GM12878 (cell line): ENCODE results near the gene PPM1E. TPM values are rescaled to one million over a fixed set of nuclear protein-coding genes. Genes with fewer than 3 reads are reported as not detected.

Experiments
- BACH1 ChIP-seq: fragments of 450-650 bp; IDR thresholded peaks from 2 replicates; pipeline ENCODE4 v1.6.1; 2017; ENCODE audit warnings: mild to moderate bottlenecking, borderline replicate concordance
- BCL11A ChIP-seq: IDR thresholded peaks from 2 replicates; pipeline ENCODE4 v1.6.1; 2011; ENCODE audit warnings: low read depth, low read length
- BMI1 ChIP-seq: fragments of 450-650 bp; IDR thresholded peaks from 2 replicates; pipeline ENCODE4 v1.6.1; 2016; ENCODE audit warnings: mild to moderate bottlenecking, moderate library complexity, borderline replicate concordance
- CEBPB ChIP-seq, 2 experiments: fragments of 150-350 bp in 1 of 2; IDR thresholded peaks; 2 replicates each; pipeline ENCODE4 v1.6.1; 2012 to 2014; ENCODE audit warnings: low read depth in 2 of 2, low read length in 2 of 2, borderline replicate concordance in 1 of 2, inconsistent platforms in 1 of 2
- EED ChIP-seq: sonication (generic); IDR thresholded peaks from 2 replicates; pipeline ENCODE4 v1.6.1; 2016; ENCODE audit warnings: antibody characterized with exemption, low read depth
- GABPA ChIP-seq: IDR thresholded peaks from 2 replicates; pipeline ENCODE4 v1.6.1; 2014; ENCODE audit warnings: antibody characterized with exemption, low read depth, mild to moderate bottlenecking, inconsistent platforms
- IKZF1 ChIP-seq: fragments of 450-650 bp; conservative IDR thresholded peaks from 2 replicates; pipeline ENCODE4 v1.6.1; 2017; ENCODE audit warnings: antibody characterized with exemption, mild to moderate bottlenecking
- IRF3 ChIP-seq: fragments of 450-650 bp; IDR thresholded peaks from 2 replicates; pipeline ENCODE4 v1.6.1; 2014; ENCODE audit warnings: mild to moderate bottlenecking
- IRF4 ChIP-seq: IDR thresholded peaks from 2 replicates; pipeline ENCODE4 v1.6.1; 2011; ENCODE audit warnings: low read depth, low read length
- NFIC ChIP-seq: IDR thresholded peaks from 2 replicates; pipeline ENCODE4 v1.6.1; 2012; ENCODE audit warnings: low read depth, mild to moderate bottlenecking, inconsistent platforms, low read length, moderate library complexity
- NFYA ChIP-seq: IDR thresholded peaks from 2 replicates; pipeline ENCODE4 v1.6.1; 2011; ENCODE audit warnings: low read depth, mild to moderate bottlenecking, low read length, improper control_type of control experiment, borderline replicate concordance
- NR2C2 ChIP-seq: IDR thresholded peaks from 2 replicates; pipeline ENCODE4 v1.6.1; 2011; ENCODE audit warnings: borderline replicate concordance, low read depth; ENCODE audit not compliant: control insufficient read depth, insufficient read length
- RELA ChIP-seq: fragments of 450-650 bp; IDR thresholded peaks from 2 replicates; pipeline ENCODE4 v1.8.0; 2014; ENCODE audit warnings: borderline replicate concordance; ENCODE audit not compliant: partially characterized antibody
- SMAD1 ChIP-seq: fragments of 450-650 bp; IDR thresholded peaks from 2 replicates; pipeline ENCODE4 v1.6.1; 2018; ENCODE audit warnings: mild to moderate bottlenecking, low read depth; ENCODE audit not compliant: partially characterized antibody
- SMAD5 ChIP-seq: IDR thresholded peaks from 2 replicates; pipeline ENCODE4 v1.6.1; 2016; ENCODE audit warnings: antibody characterized with exemption, low read depth
- SMARCA5 ChIP-seq: fragments of 450-650 bp; IDR thresholded peaks from 2 replicates; pipeline ENCODE4 v1.6.1; 2017; ENCODE audit warnings: mild to moderate bottlenecking
- SRF ChIP-seq, 2 experiments: IDR thresholded peaks; 2 replicates each; pipeline ENCODE4 v1.6.1; 2011; ENCODE audit warnings: low read depth in 2 of 2, low read length in 2 of 2, mild to moderate bottlenecking in 1 of 2, moderate library complexity in 1 of 2
- TAF1 ChIP-seq: IDR thresholded peaks from 2 replicates; pipeline ENCODE4 v1.6.1; 2011; ENCODE audit warnings: mild to moderate bottlenecking, low read depth, low read length, borderline replicate concordance
- TARDBP ChIP-seq: IDR thresholded peaks from 2 replicates; pipeline ENCODE4 v1.6.1; 2016; ENCODE audit warnings: borderline replicate concordance
- YBX1 ChIP-seq: fragments of 450-650 bp; IDR thresholded peaks from 2 replicates; pipeline ENCODE4 v1.6.1; 2016; ENCODE audit warnings: antibody characterized with exemption
- ZBTB11 ChIP-seq: fragments of 450-650 bp; formaldehyde crosslinking; IDR thresholded peaks from 2 replicates; pipeline ENCODE4 v1.5.0; 2022; ENCODE audit warnings: mild to moderate bottlenecking, missing genetic modification characterization
- ZNF274 ChIP-seq: IDR thresholded peaks from one replicate; pipeline ENCODE4 v1.8.0; 2011; ENCODE audit not compliant: insufficient read length, insufficient read depth
- ZNF384 ChIP-seq: IDR thresholded peaks from 2 replicates; pipeline ENCODE4 v1.6.1; 2012; ENCODE audit warnings: low read depth, mild to moderate bottlenecking, low read length, improper control_type of control experiment, borderline replicate concordance
- polyA plus RNA-seq, 11 experiments: library from polyadenylated mRNA; depleted of rRNA in 4 of 11; unstranded in 6 of 11; stranded (reverse) in 5 of 11; fragments of >200 nt; fragmentation: Nextera tagmentation in 4 of 11; fragmentation: Illumina TruSeq in 1 of 11; extraction: Ambion mirVana in 4 of 11; extraction: Trizol in 1 of 11; gene quantifications; 1 replicate in 1 of 11; 2 replicates in 10 of 11; pipeline versions ENCODE4 v1.2.1 to v1.2.3, GENCODE V29; 2011 to 2016; ENCODE audit warnings: inconsistent platforms in 2 of 11, missing spikeins in 2 of 11, low read depth in 1 of 11
- total RNA-seq, 4 experiments: library from RNA; depleted of rRNA in 3 of 4; stranded (reverse); fragments of >200 nt in 3 of 4; fragmentation: Illumina TruSeq in 1 of 4; extraction: Trizol in 1 of 4; gene quantifications; 2 replicates each; pipeline versions ENCODE4 v1.2.1 to v1.2.3, GENCODE V29; 2013 to 2021
- TF ChIP-seq, protein P1 (sequence below): fragments of 450-650 bp; IDR thresholded peaks from 2 replicates; pipeline ENCODE4 v1.6.1; 2018; ENCODE audit warnings: borderline replicate concordance, mild to moderate bottlenecking; ENCODE audit not compliant: partially characterized antibody
- TF ChIP-seq, protein P2 (sequence below): IDR thresholded peaks from 2 replicates; pipeline ENCODE4 v1.6.1; 2011; ENCODE audit warnings: low read depth, mild to moderate bottlenecking, low read length, moderate library complexity, borderline replicate concordance; ENCODE audit errors: extremely low read depth

Gene PPM1E
- total and polyA plus RNA-seq, 10 of the 15 experiments (the other 5 are each of a cell fraction or from before 2014, with no cell fraction given) = 0.07 to 0.28 (median 0.16) TPM

GRCh38 chr17:59001158-59001814 is 245.6 kb downstream of the PPM1E start (continued):
- no peak for TF ChIP-seq ZNF274
- TF ChIP-seq, protein P1, sequence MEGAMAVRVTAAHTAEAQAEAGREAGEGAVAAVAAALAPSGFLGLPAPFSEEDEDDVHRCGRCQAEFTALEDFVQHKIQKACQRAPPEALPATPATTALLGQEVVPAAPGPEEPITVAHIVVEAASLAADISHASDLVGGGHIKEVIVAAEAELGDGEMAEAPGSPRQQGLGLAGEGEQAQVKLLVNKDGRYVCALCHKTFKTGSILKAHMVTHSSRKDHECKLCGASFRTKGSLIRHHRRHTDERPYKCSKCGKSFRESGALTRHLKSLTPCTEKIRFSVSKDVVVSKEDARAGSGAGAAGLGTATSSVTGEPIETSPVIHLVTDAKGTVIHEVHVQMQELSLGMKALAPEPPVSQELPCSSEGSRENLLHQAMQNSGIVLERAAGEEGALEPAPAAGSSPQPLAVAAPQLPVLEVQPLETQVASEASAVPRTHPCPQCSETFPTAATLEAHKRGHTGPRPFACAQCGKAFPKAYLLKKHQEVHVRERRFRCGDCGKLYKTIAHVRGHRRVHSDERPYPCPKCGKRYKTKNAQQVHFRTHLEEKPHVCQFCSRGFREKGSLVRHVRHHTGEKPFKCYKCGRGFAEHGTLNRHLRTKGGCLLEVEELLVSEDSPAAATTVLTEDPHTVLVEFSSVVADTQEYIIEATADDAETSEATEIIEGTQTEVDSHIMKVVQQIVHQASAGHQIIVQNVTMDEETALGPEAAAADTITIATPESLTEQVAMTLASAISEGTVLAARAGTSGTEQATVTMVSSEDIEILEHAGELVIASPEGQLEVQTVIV = peak; percentile 12
- peak; percentile 35 for TF ChIP-seq SMAD1
- no peak for TF ChIP-seq SMARCA5
- TF ChIP-seq RELA = no peak
- peak; percentile 76; the same call in 1 of the 2 replicates for TF ChIP-seq GABPA
- TF ChIP-seq YBX1 = no peak
- peak; percentile 98 for TF ChIP-seq EED
- TF ChIP-seq NR2C2 = no peak
- TF ChIP-seq CEBPB (IDR thresholded peaks at IDR 0.05; ENCODE audit: borderline replicate concordance in 1 of 2, low read depth in 2 of 2, low read length in 2 of 2) = no peak
- no peak for TF ChIP-seq TARDBP
- TF ChIP-seq IRF3 = no peak
- peak; percentile 96 for TF ChIP-seq NFIC
- peak; percentile 93 for TF ChIP-seq IRF4
- TF ChIP-seq, protein P2, sequence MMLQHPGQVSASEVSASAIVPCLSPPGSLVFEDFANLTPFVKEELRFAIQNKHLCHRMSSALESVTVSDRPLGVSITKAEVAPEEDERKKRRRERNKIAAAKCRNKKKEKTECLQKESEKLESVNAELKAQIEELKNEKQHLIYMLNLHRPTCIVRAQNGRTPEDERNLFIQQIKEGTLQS = no peak
- TF ChIP-seq SMAD5 = no peak
- peak; percentile 62; the same call in 1 of the 2 replicates for TF ChIP-seq TAF1
- peak in 1 of 2 experiments; percentile 80; a peak in 2 of 4 replicates for TF ChIP-seq SRF (IDR thresholded peaks at IDR 0.05; ENCODE audit: low read depth in 2 of 2, low read length in 2 of 2)
- TF ChIP-seq BCL11A = peak; percentile 95
- TF ChIP-seq IKZF1 = peak; percentile 96
- peak; percentile 42; the same call in 1 of the 2 replicates for TF ChIP-seq BMI1
- no peak for TF ChIP-seq ZBTB11 (CRISPR knock-in tag)
- TF ChIP-seq BACH1 = peak; percentile 94; the same call in 1 of the 2 replicates
- no peak for TF ChIP-seq NFYA
- peak; percentile 92 for TF ChIP-seq ZNF384
